ENCODE measurements around the gene GRK1.

GRK1 gene

DNA sequence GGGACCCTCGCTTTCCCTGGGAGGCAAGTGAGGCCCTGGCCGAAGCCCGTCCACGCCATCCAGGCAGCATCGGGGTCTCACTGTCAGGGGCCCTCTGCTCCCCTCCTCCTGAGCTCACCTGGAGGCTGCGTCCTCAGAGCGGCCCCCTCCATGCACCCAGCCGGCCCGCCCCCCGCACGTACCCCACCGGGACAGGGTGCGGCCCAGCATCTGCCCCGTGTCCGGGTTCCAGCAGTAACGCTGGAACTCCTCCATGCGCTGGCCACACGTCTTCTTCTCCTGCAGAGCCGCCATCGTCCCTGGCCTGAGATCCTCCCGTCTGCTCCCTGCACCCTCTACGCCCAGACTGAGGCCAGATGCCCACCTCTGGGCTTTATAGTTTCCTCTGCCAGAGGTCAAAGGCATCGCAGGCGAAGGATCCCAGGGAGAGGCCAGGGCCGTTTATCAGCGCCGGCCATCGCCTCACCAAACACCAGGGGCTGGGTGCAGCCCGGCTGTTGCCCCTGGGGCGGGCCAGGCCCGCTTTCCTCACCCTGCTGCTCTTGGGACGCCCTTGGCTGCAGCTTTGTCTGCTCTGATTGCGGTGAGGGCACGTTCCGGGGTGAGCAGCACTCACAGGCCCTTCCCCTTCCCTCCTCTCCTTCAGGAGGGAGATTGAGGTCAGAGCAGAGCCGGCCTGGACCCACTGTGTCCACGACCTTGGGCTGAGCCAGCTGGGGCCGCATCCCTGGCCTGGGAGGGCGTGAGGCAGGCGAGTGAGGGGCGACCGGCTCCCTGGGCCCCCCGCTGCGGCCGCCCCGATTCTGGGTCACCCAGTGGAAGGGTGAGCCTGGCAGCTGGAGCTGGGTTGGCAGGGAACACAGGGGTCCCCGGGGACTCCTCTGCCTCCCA is 8.9 kb upstream of the GRK1 start, which contains the start of gene ATP4B:
ATP4B (minus strand) TSS at position 348 of the 891 bp plus-strand sequence; CDS start at position 294, 54 bp downstream.
- no peaks in the 10 kb centered on the region for H3K36me3 ChIP-seq (ENCODE audit: control insufficient read depth, insufficient read depth, low read length)
- H3K27me3 ChIP-seq (ENCODE audit: control insufficient read depth, insufficient read depth, low read length), result no peaks in the 10 kb centered on the region
- H3K4me1 ChIP-seq (ENCODE audit: control insufficient read depth, insufficient read depth, low read length), result no peaks in the 10 kb centered on the region
- H3K9me3 ChIP-seq (ENCODE audit: control insufficient read depth, insufficient read depth, low read length), result no peaks in the 10 kb centered on the region
- H3K4me3 ChIP-seq (ENCODE audit: low read depth, low read length), result no peak within 1 kb of the TSS
- H3K27ac ChIP-seq (ENCODE audit: low read depth, low read length), result no peak within 1 kb of the TSS
- no peak within 1 kb of the TSS for H3K9ac ChIP-seq (ENCODE audit: low read depth, low read length)

DNA sequence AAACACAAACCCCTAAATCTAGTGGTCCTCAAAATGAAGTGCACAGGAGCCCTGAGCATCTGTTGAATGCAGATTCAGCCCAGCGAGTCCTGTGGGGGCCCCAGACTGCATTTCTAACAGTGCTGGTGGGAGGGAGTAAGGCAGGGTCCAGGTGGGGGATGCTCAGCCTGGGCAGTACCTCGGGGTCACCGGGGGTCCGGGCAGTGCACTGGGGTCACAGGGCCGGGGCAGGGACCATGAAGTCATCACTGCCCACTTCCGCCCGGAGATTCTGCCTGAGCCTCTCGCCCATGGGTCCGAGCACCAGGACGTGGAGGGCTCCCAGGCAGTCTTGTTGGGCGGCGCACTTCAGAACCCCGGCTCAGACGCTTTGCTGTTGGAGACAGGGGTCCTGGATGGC is 8.2 kb upstream of the GRK1 start:
- H3K9ac ChIP-seq (ENCODE audit: low read depth, low read length), result no peak overlapping the region
- no peaks in the 10 kb centered on the region for H3K27me3 ChIP-seq (ENCODE audit: control insufficient read depth, insufficient read depth, low read length)
- H3K4me3 ChIP-seq (ENCODE audit: low read depth, low read length), result no peak overlapping the region
- no peaks in the 10 kb centered on the region for H3K4me1 ChIP-seq (ENCODE audit: control insufficient read depth, insufficient read depth, low read length)
- H3K27ac ChIP-seq (ENCODE audit: low read depth, low read length), result no peak overlapping the region
- H3K36me3 ChIP-seq (ENCODE audit: control insufficient read depth, insufficient read depth, low read length), result no peaks in the 10 kb centered on the region
- no peaks in the 10 kb centered on the region for H3K9me3 ChIP-seq (ENCODE audit: control insufficient read depth, insufficient read depth, low read length)

DNA sequence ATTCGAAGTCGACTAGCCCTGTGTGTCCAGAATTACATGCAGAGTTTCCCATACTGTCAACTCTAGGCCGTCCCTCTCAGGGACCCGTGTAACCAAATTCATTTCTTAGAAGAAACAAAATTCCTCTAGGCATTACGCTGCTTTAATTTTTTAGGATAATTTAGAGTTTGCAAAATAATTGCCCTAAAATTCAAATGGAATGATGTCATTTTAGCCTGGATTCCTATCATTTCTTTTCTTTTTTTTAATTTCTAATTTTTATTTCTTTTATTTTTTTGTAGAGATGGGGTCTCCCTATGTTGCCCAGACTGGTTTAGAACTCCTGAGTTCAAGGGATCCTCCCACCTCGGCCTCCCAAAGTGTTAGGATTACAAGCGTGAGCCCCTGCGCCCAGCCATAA is 7.7 kb upstream of the GRK1 start:
- Histone ChIP-seq H3K4me1 (ENCODE audit: control insufficient read depth, insufficient read depth, low read length) (no peaks in the 10 kb centered on the region), H3K27me3 (ENCODE audit: control insufficient read depth, insufficient read depth, low read length) (no peaks in the 10 kb centered on the region), H3K9me3 (ENCODE audit: control insufficient read depth, insufficient read depth, low read length) (no peaks in the 10 kb centered on the region), H3K4me3 (ENCODE audit: low read depth, low read length) (no peak overlapping the region), H3K9ac (ENCODE audit: low read depth, low read length) (no peak overlapping the region), H3K27ac (ENCODE audit: low read depth, low read length) (no peak overlapping the region), H3K36me3 (ENCODE audit: control insufficient read depth, insufficient read depth, low read length) (no peaks in the 10 kb centered on the region)

DNA sequence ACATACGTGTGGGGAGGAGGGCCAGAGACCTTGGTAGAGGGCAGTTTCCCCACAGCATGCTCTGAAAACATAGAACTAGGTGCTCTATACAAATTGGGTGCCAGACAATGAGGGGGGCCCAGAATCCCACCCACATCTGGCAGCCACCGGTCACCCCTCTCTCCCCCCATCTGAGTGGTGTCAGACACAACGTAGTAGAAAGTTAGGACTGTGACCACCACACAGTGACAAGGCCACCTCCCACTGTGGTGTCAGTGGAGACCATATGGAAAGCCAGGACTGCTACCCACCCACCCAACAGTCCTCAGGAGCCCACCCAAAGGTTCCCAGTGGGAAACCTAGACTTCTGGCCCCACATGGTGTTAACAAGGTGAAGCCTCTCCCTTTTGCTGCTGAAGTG is 7.0 kb upstream of the GRK1 start:
- Histone ChIP-seq H3K9me3 (ENCODE audit: control insufficient read depth, insufficient read depth, low read length) (no peaks in the 10 kb centered on the region), H3K4me1 (ENCODE audit: control insufficient read depth, insufficient read depth, low read length) (no peaks in the 10 kb centered on the region), H3K4me3 (ENCODE audit: low read depth, low read length) (no peak overlapping the region), H3K9ac (ENCODE audit: low read depth, low read length) (no peak overlapping the region), H3K36me3 (ENCODE audit: control insufficient read depth, insufficient read depth, low read length) (no peaks in the 10 kb centered on the region), H3K27me3 (ENCODE audit: control insufficient read depth, insufficient read depth, low read length) (no peaks in the 10 kb centered on the region), H3K27ac (ENCODE audit: low read depth, low read length) (no peak overlapping the region)

GRCh38 chr13:113661509-113661908 is 5.5 kb upstream of the GRK1 start:
- Histone ChIP-seq H3K4me3 (ENCODE audit: low read depth, low read length) (no peak overlapping the region), H3K4me1 (ENCODE audit: control insufficient read depth, insufficient read depth, low read length) (no peaks in the 10 kb centered on the region), H3K9me3 (ENCODE audit: control insufficient read depth, insufficient read depth, low read length) (no peaks in the 10 kb centered on the region), H3K9ac (ENCODE audit: low read depth, low read length) (no peak overlapping the region), H3K36me3 (ENCODE audit: control insufficient read depth, insufficient read depth, low read length) (no peaks in the 10 kb centered on the region), H3K27me3 (ENCODE audit: control insufficient read depth, insufficient read depth, low read length) (no peaks in the 10 kb centered on the region), H3K27ac (ENCODE audit: low read depth, low read length) (no peak overlapping the region)

DNA sequence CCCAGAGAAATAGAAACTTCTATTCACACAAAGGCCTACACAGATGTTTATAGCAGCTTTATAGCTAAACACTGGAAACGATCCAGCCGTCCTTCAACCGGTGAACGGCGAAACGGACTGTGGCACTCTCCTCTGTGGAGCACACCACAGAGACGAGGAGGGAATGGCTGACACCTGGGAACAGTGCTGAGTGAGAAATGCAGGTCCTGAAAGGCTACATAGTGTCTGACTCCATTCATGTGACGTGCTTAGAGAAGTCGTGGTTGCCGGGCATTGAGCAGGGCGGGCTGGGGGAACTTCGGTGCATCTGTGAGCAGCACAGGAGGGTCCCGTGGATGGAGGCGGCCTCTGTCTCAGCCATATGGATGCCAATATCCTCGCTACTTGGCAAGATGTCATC is 3.1 kb upstream of the GRK1 start:
- no peak overlapping the region for H3K9ac ChIP-seq (ENCODE audit: low read depth, low read length)
- no peak overlapping the region for H3K4me3 ChIP-seq (ENCODE audit: low read depth, low read length)
- no peak overlapping the region for H3K27ac ChIP-seq (ENCODE audit: low read depth, low read length)
- H3K36me3 ChIP-seq (ENCODE audit: control insufficient read depth, insufficient read depth, low read length), result no peaks in the 10 kb centered on the region
- H3K27me3 ChIP-seq (ENCODE audit: control insufficient read depth, insufficient read depth, low read length), result no peaks in the 10 kb centered on the region
- H3K4me1 ChIP-seq (ENCODE audit: control insufficient read depth, insufficient read depth, low read length), result no peaks in the 10 kb centered on the region
- H3K9me3 ChIP-seq (ENCODE audit: control insufficient read depth, insufficient read depth, low read length), result no peaks in the 10 kb centered on the region

DNA sequence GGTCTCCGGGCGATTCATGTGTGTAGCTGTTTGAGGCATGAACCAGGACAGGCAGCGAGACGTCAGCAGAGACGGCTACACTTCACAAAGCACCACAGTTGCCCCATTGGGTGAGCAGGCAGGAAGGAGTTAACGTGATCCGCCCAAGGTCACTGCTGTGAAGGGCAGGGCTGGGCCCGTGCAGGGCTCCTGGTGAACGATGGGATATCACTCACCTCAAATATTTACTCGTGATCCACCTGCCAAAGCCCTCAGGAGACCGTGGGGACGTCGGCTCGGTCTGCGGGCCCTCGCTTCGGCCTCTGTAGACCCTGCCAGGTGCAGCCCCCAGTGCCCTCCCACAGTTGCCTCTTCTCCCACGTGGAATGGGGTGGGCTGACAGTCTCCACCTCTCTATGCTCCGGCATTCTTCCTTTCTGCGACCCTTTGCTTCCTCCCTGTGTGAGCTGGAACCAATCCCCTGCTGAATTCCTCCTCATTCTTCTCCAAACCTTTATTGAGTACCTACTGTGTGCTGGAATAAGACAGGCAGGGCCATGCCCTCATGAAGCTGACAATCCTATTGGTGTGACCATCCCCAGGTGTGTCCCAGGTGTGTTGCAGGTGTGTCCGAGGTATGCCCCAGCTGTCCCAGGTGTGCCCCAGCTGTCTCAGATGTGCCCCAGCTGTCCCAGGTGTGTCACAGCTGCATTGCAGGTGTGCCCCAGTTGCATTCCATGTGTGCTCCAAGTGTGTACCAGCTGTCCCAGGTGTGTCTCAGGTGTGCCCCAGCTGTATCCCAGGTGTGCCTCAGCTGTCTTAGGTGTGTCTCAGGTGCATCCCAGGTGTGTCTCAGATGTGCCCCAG is 2.0 kb upstream of the GRK1 start:
- Histone ChIP-seq H3K4me3 (ENCODE audit: low read depth, low read length) (no peak overlapping the region), H3K27ac (ENCODE audit: low read depth, low read length) (no peak overlapping the region), H3K4me1 (ENCODE audit: control insufficient read depth, insufficient read depth, low read length) (no peaks in the 10 kb centered on the region), H3K9ac (ENCODE audit: low read depth, low read length) (no peak overlapping the region), H3K27me3 (ENCODE audit: control insufficient read depth, insufficient read depth, low read length) (no peaks in the 10 kb centered on the region), H3K9me3 (ENCODE audit: control insufficient read depth, insufficient read depth, low read length) (no peaks in the 10 kb centered on the region), H3K36me3 (ENCODE audit: control insufficient read depth, insufficient read depth, low read length) (no peaks in the 10 kb centered on the region)

GRCh38 chr13:113665597-113666328 is 1.3 kb upstream of the GRK1 start:
- Histone ChIP-seq H3K9me3 (ENCODE audit: control insufficient read depth, insufficient read depth, low read length) (no peaks in the 10 kb centered on the region), H3K36me3 (ENCODE audit: control insufficient read depth, insufficient read depth, low read length) (no peaks in the 10 kb centered on the region), H3K9ac (ENCODE audit: low read depth, low read length) (no peak overlapping the region), H3K27ac (ENCODE audit: low read depth, low read length) (no peak overlapping the region), H3K4me3 (ENCODE audit: low read depth, low read length) (no peak overlapping the region), H3K4me1 (ENCODE audit: control insufficient read depth, insufficient read depth, low read length) (no peaks in the 10 kb centered on the region), H3K27me3 (ENCODE audit: control insufficient read depth, insufficient read depth, low read length) (no peaks in the 10 kb centered on the region)

DNA sequence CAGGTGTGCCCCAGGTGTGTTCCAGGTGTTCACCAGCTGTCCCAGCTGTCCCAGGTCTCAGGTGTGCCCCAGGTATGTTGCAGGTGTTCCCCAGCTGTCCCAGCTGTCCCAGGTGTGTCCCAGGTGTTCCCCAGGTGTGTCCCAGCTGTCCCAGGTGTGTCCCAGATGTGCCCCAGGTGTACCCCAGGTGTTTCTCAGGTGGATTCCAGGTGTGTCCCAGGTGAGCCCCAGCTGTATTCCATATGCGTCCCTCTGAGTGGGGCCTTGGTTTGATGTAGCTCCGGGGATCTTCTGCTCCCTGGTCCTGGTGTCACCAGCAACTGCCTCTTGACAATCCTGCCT is 719 bp upstream of the GRK1 start:
- no peaks in the 10 kb centered on the region for H3K27me3 ChIP-seq (ENCODE audit: control insufficient read depth, insufficient read depth, low read length)
- no peak overlapping the region for H3K27ac ChIP-seq (ENCODE audit: low read depth, low read length)
- H3K4me1 ChIP-seq (ENCODE audit: control insufficient read depth, insufficient read depth, low read length), result no peaks in the 10 kb centered on the region
- H3K9me3 ChIP-seq (ENCODE audit: control insufficient read depth, insufficient read depth, low read length), result no peaks in the 10 kb centered on the region
- no peak overlapping the region for H3K4me3 ChIP-seq (ENCODE audit: low read depth, low read length)
- no peaks in the 10 kb centered on the region for H3K36me3 ChIP-seq (ENCODE audit: control insufficient read depth, insufficient read depth, low read length)
- no peak overlapping the region for H3K9ac ChIP-seq (ENCODE audit: low read depth, low read length)

- no peaks in the 10 kb centered on the region for H3K9me3 ChIP-seq (ENCODE audit: control insufficient read depth, insufficient read depth, low read length)
- no peaks in the 10 kb centered on the region for H3K36me3 ChIP-seq (ENCODE audit: control insufficient read depth, insufficient read depth, low read length)
- H3K4me3 ChIP-seq (ENCODE audit: low read depth, low read length), result no peak overlapping the region
- no peak overlapping the region for H3K27ac ChIP-seq (ENCODE audit: low read depth, low read length)
- H3K27me3 ChIP-seq (ENCODE audit: control insufficient read depth, insufficient read depth, low read length), result no peaks in the 10 kb centered on the region
- no peaks in the 10 kb centered on the region for H3K4me1 ChIP-seq (ENCODE audit: control insufficient read depth, insufficient read depth, low read length)
- H3K9ac ChIP-seq (ENCODE audit: low read depth, low read length), result no peak overlapping the region
Measured at GRCh38 chr13:113667771-113668490, 912 bp downstream of the GRK1 start.
